NCI-H2196 (cell line): ENCODE measurements around the gene UPK1B.
"Not testable (repeated sequence)": the region's sequence is repeated elsewhere in the genome, so short reads cannot be mapped to it uniquely, and the experiment has no call there.

Source experiments
- DNase-seq: peaks from one replicate; lab custom pipeline; 2025; ENCODE audit not compliant: unreplicated experiment; lab: John Stamatoyannopoulos, UW

UPK1B gene

GRCh38 chr3:119173325-119173724 lies at the start of gene UPK1B:
TSS of gene UPK1B (plus strand) at chr3:119173598. CDS start at chr3:119186742, 13,144 bp downstream.
- no peak for DNase-seq

DNA sequence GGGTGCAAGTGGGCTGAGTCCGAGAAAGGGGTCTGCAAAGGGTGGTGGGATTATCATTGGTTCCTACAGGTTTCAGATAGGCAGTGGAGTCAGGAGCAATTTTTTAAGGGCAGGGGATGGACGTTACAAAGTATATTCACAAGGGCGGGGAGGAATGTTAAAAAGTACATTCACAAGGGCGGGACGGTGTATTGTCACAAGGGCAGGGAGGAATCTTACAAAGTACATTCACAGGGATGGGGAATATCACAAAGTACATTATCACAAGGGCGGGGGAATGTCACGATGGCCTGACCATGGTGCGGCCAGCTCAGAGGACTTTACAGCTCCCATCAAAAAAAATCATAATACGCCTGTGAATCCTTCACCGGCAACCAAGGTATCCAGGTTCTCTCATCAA lies 48.1 kb upstream of the UPK1B start:
- DNase-seq: no peak

- no peak for DNase-seq
Observed at GRCh38 chr3:119125742-119126504, 47.5 kb upstream of the UPK1B start.

DNA sequence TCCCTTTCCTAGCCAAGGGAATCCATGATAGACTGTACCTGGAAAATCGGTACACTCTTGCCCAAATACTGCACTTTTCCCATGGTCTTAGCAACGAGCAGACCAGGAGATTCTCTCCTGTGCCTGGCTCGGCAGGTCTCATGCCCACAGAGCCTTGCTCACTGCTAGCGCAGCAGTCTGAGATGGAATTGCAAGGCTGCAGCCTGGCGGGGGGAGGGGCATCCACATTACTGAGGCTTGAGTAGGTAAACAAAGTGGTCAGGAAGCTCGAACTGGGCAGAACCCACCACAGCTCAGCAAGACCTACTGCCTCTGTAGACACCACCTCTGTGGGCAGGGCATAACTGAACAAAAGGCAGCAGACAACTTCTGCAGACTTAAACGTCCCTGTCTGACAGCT lies 43.1 kb upstream of the UPK1B start:
- DNase-seq: not testable (repeated sequence)

DNA sequence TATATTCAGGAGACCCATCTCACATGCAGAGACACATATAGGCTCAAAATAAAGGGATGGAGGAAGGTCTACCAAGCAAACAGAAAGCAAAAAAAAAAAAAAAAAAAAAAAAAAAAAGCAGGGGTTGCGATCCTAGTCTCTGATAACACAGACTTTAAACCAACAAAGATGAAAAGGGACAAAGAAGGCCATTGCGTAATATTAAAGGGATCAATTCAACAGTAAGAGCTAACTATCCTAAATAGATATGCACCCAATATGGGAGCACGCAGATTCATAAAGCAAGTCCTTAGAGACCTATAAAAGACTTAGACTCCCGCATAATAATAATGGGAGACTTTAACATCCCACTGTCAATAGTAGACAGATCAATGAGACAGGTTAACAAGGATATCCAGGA lies 41.1 kb upstream of the UPK1B start:
- not testable (repeated sequence) for DNase-seq

GRCh38 chr3:119139360-119139759 lies 34.0 kb upstream of the UPK1B start:
- not testable (repeated sequence) for DNase-seq

GRCh38 chr3:119140466-119140865 lies 32.9 kb upstream of the UPK1B start:
- DNase-seq: no peak

DNA sequence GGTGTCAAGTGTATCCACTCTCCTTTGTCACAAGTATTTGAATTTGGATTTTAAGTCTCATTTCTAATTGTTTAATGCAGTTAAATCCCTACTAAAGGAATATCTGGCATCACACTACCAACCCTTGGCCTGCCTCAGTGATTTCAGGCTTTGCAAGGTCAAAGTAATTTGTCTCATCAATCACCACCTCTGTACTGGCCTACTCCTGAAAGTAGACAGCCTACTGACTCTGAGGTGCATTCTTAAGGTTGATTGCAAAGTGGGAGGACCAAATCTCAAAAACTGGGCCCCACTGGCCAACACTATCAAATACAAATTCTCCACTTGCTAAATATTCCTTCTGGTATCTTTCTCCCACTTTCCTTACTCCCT lies 28.3 kb upstream of the UPK1B start:
- DNase-seq: no peak

GRCh38 chr3:119145500-119146167 lies 27.8 kb upstream of the UPK1B start, which contains the start of gene TEX55:
TSS of gene TEX55 (plus strand) at chr3:119146165. CDS start at chr3:119146190, 25 bp downstream.
- DNase-seq: peak; percentile 64

GRCh38 chr3:119146578-119147375 lies 26.6 kb upstream of the UPK1B start:
- no peak for DNase-seq

DNA sequence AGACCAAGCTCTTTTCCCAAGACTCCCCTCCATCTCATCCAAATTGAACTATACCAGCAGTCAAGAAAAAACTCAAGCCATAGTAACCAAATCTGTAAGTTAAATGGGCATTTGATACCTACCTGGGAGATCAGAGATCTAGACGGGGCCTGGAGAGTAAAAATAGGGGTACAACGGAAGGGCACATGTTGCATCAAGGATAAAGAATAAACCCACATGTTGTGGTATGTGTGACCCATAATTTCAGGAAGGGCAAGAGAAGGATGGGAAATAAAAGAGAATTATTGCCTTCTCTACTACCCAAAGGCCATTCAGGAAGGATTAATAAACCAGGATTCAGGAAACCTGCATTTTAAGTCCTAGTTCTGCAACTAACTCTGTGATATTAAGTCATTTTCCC lies 25.9 kb upstream of the UPK1B start:
- no peak for DNase-seq

DNA sequence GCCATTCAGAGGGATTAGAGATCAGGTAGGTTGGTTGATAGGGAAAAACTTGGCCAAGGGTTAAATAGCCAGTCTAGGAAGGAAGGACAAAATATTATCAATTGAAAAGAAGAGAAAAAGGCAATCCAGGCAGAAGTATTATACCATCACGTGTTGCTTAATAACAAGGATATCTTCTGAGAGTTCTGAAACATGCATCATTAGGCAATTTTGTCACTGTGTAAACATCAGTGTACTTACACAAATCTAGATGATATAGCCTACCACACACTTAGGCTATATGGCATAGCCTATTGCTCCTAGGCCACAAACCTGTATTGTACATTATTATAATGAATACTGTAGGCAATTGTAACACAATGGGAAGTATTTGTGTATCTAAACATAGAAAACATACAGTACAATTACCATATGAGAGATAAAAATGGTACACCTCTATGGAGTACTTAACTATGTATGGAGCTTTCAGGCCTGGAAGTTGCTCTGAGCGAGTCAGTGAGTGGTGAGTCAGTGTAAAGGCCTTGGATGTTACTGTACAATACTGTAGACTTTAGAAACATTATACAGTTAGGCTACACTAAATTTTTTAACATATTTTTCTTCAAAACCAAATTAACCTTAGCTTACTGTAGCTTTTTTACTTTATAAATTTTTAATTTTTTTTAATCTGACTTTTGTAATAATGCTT lies 24.8 kb upstream of the UPK1B start:
- no peak for DNase-seq

GRCh38 chr3:119149484-119149883 lies 23.9 kb upstream of the UPK1B start:
- DNase-seq: no peak

- no peak for DNase-seq
Observed at GRCh38 chr3:119156868-119157267, 16.5 kb upstream of the UPK1B start.

GRCh38 chr3:119157971-119158370 lies 15.4 kb upstream of the UPK1B start:
- DNase-seq: no peak

DNA sequence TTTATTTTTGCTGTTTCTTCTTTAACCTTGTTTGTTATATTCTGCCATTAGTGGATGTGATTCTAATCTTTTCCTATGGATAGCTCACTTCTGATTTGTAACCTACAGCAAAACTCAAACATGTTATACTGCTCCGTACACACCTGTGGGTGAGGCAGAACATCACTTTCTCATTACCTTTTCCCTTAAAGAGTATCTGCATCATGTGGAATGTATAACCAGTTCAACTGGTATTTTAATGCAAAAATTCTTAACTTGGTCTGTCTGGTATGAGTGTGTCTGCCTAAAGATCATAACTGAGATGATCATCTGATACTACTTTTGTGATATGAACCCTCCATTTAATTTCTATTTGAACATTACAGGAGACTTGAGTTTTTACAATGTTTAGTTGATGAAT lies 13.0 kb upstream of the UPK1B start:
- no peak for DNase-seq

DNA sequence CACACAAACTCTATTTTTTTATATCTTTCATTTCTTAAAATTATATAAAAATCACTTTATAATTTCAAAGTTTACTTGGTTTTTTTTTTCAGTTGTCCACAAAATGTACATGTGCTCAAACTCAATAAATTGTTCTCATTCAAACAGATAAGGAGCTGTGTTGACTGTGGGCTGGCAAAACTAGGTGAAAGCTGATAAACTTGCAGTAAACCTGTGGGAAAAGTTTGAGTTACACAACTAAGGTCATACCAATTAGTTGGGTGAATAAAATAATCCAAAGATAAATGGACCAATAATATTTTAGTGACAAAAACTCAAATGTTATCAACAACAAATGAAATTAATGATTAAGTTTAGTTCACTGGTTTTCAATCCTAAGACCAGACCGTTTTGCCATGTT lies 12.6 kb upstream of the UPK1B start:
- DNase-seq: no peak

- no peak for DNase-seq
Observed at GRCh38 chr3:119161240-119161639, 12.2 kb upstream of the UPK1B start.

- DNase-seq: not testable (repeated sequence)
Observed at GRCh38 chr3:119164745-119165144, 8.7 kb upstream of the UPK1B start.

GRCh38 chr3:119170821-119171220 lies 2.6 kb upstream of the UPK1B start:
- DNase-seq: no peak
